G401 (cell line): ENCODE data around the gene BCL2L15. TPM values are rescaled to one million over a fixed set of nuclear protein-coding genes. Genes with fewer than 3 reads are reported as not detected.
A peak's percentile ranks its signal among the peaks of the same experiment; 100 is the strongest.

Experiments
- DNase-seq: peaks from one replicate; pipeline ENCODE4 v3.0.0-alpha.2; 2015; ENCODE audit warnings: low spot score
- in situ Hi-C: cut with HindIII; loops from 2 replicates; pipeline ENCODE4 v1.10.0; 2016; ENCODE audit warnings: low sequenced_read_pairs, mixed read lengths
- total RNA-seq: library from RNA; depleted of rRNA; stranded (reverse); fragments of >200 nt; shearing (Covaris generic); gene quantifications from 2 replicates; pipeline ENCODE4 v1.2.3, GENCODE V29; 2014; rRNA removed

BCL2L15 gene
- 0.64 TPM in 1 of 2 replicates, not detected in the other for total RNA-seq

DNA sequence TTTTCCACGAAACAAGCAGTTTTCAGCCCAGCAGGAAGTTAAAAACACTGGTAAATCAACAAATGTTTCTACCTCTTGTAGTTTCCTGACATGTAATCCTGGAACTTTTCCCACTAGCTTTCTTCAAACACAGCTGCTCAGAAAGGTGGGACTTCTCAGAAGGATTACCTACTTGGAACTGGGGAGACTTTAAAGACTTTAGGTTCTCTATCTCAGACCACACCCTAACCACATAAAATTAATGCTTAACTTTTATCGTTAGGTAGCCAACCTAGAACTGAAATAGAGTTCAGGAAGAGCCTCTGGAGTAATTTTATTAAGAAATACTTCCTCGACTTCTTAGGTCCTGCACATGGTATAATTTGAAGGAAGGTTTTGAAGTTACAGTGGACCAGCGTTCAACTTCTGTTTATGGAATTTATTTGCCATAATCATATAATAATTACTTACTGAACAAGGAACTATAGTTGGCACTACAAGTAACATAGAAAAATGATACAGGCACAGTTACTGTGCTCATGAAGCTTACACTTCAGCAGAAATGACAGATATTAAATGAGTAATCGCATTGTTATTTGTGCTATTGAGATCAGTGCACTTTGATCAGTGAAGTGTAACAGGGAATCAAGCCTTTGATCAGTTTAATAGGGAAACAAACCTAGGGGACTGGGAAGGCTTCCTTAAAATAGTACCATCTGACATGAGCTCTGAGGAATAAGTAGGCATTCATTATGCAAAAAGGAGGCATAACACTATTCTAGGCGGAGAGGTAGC lies at the start of gene BCL2L15:
BCL2L15 (minus strand) TSS at position 180 of the 774 bp plus-strand sequence. CDS start 206 bp downstream, outside the sequence.
- in situ Hi-C loops: no loop called here
- DNase-seq: no peak

DNA sequence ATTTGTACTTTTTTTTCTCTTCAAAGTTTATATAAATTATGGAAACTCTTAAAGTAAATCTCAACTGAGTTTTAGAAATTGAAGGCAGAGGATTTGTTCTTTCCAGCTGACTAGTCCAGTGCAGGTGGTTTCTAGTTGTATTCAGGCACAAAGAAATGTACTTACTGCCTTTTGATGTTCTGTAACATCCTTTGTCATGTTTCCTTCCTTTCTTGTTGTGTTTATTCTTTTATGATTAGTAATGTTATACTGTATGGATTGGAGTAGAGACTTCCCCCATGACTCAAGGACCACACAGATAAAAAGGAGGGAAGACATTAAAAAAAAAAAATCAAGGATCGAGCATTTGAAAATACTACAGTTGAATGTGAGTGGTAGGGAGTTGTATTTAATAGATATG lies 49.8 kb upstream of the BCL2L15 start:
- in situ Hi-C loops: no loop called here
- no peak for DNase-seq

DNA sequence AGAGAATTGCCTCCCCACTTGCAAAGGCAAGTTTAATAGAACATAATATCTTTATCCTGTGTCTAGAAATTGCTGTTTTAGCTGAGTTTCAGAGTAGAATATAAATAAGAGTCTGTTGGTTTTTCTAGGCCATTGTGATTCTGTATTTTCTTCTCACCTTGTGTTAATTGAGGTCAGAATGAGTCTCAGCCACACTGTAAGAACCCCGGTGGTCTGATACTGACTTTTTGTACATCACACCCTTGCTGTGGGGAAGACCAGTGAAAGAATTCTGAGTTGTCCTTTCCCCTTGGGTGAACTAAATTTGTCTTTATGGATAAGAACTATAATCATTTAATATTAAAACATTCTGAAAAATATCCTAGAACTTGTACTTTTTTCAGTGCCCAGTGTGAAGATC lies 48.6 kb upstream of the BCL2L15 start:
- DNase-seq: no peak
- in situ Hi-C loops: no loop called here

DNA sequence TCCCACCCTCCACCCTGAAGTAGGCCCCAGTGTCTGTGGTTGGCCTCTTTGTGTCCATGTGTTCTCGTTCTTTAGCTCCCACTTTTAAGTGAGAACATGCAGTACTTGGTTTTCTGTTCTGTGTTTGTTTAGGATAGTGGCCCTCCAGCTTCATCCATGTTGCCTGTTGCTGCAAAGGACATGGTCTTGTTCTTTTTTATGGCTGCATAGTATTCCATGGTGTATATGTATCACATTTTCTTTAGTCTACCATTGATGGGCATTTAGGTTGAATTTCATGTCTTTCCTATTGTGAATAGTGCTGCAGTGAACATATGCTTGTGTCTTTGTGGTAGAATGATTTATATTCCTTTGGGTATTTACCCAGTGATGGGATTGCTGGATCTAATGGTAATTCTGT lies 47.8 kb upstream of the BCL2L15 start:
- in situ Hi-C loops: no loop called here
- DNase-seq: no peak

DNA sequence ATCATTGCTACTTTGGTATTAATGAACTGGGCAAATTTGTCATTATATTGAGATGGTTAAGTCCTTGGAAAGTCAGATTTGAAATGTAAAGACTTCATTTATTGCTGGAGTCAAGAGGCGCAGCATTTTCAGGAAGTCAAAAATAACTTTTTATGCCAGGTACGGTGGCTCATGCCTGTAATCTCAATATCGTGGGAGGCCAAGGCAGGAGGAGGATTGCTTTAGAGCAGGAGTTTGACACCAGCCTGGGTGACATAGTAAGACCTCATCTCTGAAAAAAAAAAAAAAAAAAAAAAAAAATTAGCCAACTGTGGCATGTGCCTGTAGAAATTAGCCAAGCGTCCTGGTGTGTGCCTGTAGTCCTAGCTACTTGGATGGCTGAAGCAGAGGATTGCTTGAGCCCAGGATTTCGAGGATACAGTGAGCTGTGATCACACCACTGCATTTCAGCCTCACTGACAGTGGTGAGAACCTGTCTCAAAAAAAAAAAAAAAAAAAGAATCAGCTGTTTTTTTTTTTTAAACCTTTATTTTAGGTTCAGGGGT lies 47.2 kb upstream of the BCL2L15 start:
- in situ Hi-C loops: no loop called here
- DNase-seq: no peak

DNA sequence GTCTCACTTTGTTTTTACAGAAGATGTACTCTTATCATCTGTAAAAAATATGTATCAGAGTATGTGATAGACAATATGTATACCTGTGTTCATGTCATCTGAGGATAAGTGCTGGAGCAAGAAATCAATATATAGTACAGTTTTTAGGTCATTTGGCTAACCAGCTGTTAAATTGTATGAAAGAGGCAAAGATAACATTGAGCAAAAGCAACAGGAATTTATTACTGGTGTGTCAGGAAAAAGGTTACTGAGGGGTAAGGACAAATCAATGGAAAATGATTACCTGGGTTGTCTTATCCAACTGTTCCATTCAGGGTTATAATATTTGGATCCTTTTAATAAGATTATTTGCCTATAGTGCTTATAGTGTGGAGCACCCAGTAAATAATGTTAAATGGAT lies 46.6 kb upstream of the BCL2L15 start:
- DNase-seq: no peak
- in situ Hi-C loops: no loop called here

DNA sequence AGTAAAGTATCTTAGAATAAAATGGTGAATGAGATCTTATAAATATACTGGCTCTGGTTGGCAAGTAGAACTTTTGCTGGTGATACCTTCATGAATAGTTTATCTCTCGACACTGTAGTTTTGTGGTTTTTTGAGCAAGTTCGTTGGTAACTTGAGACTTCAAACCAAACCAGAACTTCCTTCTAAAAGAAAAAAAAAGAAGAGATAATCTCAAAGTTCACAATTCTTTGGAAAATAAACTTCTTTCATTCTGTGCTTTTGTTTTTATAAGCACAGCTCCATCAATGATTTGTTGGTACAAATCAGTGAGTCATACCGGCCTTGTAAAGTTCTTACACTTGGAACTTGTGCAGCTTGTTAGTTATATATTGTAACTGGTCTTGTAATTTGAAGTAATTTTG lies 44.1 kb upstream of the BCL2L15 start:
- in situ Hi-C loops: no loop called here
- no peak for DNase-seq

DNA sequence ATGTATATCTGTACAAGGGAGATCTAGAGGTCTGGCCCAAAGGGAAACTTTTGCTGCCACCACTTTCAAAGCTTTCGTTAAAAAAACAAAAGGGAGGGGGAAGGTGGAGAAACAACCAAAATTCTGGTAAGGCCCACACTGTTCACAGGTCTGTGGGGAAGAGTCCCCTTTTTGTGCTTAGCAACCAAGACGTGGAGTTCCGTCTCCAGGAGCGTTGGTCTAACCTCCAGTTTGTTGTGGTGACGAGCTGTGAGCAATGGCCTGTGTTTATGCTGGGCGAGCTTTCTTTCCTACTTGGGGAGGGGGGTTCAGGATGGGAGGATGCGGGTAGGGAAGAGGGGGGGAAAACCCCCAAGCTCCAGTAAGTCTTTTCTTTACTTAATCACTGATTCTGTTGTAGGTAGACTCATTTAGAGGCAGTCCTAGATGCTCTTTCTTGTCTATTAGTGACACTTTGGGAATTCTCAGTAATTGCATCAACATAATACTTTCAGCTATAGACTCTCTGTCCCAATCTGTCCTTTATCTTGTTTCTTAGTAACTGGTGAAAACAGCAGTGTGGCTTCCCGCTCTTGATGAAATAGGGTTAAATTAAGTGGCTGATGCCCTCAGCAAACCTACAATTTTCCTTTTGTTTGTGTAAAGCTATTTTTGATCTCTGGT lies 43.2 kb upstream of the BCL2L15 start:
- no peak for DNase-seq
- in situ Hi-C loops: no loop called here

DNA sequence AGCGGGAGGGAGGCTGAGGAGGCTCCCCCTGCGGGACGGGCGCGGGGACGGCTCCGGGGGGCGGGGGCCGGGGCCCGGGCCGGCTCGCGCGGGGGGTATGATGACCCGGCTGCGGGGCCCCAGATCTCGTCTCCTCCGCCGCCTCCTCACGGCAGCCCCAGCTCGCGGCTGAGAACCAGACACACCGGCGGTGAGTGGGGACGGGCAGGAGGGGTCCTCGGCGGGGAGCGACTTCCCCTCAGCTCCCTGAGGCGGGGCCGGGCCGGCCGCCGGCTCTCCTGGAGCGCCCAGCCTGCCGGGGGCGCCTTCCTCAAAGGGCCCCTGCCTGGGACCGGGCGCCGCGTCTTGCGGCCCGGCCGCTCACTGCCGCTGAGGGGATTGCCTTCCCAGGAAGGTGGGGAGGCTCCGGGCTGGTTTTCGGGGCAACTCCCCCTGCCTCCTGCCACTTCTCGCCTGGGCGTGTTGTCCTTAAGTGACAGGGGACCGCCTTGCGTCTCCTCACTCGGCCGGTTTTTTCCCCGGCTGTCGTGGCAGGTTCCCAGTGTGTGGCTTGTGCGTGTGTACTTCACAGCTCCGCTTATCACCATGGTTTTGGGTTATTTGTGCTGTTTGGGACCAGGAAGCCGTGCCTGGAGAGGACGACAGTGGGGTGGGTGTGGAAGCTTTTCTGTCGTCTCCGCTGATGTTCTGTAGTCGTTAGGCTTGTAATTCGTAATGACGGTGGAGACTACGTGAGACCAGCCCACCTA lies 42.5 kb upstream of the BCL2L15 start:
- in situ Hi-C loops: no loop called here
- peak; percentile 61 for DNase-seq

DNA sequence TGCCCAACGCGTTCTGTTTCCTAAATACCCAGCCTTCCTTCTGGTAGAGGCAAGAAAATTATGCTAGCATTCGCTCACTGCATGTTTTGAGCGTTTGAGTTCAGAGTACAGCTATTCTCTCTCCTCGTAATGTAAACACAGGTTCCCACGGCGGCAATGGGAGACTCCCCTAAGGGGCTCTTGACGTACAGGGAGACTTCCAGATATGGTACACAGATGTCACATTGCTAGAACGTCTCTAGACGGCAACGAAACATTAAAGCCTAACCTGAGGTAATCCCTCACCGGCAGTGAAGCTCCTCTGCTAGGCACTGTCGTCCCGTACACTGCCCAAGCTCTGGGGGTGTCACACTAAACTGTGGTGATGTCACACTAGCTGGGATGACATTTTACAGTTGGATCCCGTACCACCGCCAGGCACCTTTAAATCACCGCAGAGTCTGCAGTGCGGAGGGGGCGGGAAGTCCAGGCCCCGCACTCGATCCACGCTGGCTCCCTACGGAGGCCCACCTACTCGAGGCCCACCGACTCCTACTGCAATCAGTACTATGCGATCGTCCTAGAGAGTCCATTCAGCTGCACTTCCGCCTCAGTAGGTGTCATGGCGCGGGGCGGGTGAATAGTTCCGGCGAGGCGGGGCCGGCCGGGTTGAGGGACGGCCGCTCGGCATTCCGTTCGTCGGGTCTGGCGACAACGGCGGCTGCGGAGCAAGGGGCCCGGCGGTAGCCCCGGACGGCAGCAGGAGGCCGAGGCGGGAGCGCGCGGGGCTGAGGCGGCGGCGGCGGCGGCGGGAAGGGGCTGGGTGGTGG lies 41.8 kb upstream of the BCL2L15 start, which contains the start of gene HIPK1:
HIPK1 (plus strand) TSS at position 384 of the 809 bp plus-strand sequence.
- in situ Hi-C loops: no loop called here
- DNase-seq: peak; percentile 94

DNA sequence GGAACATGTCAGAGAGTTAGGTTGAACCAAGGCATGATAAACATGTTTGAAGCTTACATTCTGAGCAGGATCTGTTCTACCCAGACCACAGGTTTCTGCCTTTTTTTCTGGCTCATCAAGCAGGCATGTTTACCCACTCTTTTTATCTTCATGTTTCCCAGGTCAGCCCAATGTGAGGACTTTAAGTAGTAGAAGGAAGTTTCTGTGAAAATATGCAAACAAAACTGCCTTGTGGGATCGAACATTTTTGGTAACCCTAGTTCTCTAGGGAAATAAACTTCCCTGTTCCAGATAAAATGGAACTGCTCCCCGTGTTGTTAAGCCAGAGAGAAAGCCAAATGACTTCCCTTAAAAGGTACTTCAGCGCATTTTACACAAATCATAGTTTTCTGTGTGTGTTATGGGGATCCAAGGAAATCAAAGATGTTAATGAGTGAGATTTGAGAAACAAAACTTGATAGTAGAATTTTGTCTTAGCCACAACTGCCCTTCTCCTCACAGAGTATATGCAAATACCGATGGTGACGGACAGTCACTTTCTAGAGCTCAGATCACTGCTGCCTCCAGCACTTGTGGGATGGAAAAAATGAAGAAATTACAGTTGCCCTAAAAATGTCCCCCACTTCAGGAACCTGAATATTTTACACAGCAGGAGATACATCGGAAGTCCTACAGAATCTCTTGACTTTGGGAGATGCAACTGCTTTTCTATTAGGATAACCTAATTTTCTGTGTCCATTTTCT lies 41.0 kb upstream of the BCL2L15 start:
- peak; percentile 62 for DNase-seq
- in situ Hi-C loops: no loop called here

DNA sequence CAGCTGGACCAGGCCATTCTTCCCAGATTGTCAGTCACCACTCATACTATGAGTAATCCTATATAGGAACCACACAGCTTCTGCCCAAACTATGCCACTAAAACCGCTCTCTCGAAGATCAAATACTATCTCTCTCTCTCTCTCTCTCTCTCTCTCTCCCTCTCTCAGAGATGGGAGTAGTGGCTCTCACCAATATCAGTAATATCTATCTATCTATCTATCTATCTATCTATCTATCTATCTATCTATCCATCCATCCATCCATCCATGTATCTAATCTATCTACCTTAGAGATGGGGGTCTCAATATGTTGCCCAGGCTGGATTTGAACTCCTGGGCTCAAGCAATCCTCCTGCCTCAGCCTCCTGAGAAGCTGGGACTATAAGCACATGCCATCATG lies 37.1 kb upstream of the BCL2L15 start:
- DNase-seq: no peak
- in situ Hi-C loops: no loop called here

DNA sequence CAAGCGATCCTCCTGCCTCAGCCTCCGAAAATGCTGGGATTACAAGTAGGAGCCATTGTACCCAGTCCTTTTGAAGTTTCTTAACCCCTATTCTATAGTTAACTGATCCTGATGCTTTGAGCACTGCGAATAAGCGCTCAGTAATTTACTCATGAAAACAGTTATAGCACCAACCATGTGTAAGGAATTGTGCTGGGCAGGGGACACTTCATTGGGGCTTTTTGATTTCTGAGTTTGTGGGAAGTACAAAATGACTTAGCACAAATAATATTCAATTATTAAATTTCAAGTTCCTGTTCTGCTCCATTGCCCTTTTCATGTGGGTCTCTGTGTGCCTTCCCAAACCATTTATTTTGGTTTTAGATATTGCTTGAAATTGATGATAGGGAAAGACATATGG lies 35.6 kb upstream of the BCL2L15 start:
- DNase-seq: no peak
- in situ Hi-C loops: no loop called here

DNA sequence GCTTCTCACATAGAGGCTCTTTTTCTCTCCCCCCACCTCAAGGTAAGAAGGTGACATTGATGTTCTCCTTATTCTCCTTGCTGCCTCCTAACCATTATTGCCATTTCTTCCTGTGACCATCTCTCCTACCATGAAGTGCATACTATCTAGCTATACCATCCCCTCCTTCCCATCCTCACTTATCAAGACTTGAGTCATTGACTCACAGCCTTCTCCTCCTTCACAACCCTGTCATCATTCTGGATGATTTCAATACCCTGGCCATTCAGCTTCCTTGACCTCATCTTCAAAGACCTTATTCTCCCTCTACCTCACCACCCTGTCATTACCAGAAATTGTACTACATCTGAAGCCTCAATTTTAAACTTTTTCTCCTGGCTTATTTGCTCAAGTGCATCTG lies 30.9 kb upstream of the BCL2L15 start:
- in situ Hi-C loops: no loop called here
- DNase-seq: no peak

DNA sequence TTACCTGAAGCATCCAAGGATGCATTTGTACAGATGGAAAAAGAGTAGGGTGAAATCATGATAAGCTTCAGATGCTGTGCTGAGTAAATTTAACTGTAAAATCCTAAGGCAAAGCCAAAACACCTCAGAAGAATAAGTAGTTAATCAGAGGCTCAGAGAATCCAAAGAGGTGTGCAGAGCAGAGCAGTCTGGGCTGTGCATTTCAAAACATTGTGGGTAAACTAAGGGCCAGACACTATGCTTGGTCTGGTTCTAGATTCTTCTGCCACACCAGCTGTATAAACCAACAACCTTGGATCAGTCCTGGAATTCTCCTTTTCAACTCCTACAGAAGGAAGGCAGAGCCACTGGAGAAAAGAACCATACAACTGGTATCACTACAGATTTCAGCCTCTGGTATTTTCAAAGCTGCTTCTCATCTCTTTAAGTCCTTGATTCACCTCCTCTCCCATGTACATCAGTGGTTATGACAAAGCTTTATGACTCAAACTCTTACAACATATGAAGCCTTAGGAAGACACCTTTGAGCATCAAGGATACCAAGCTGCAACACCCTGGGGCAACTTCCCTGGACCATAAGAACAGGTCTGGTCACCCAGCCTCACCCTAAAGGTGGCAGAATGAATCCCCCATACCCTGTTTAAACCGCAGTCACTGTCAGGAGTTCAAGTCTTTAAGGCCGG lies 30.2 kb upstream of the BCL2L15 start:
- in situ Hi-C loops: no loop called here
- DNase-seq: no peak

DNA sequence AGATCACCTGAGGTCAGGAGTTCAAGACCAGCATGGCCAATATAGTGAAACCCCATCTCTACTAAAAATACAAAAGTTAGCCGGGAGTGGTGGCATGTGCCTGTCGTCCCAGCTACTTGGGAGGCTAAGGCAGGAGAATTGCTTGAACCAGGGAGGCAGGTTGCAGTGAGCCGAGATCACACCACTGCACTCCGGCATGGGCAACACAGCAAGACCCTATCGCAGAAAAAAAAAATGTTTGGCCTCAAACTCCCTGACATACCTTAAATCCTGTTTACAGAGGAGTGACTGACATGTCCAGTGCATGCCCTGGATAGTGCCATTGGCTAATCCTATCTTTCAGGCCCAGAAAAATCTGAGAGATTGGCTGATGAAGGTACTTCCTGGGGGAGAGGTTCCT lies 29.6 kb upstream of the BCL2L15 start:
- in situ Hi-C loops: no loop called here
- DNase-seq: no peak

DNA sequence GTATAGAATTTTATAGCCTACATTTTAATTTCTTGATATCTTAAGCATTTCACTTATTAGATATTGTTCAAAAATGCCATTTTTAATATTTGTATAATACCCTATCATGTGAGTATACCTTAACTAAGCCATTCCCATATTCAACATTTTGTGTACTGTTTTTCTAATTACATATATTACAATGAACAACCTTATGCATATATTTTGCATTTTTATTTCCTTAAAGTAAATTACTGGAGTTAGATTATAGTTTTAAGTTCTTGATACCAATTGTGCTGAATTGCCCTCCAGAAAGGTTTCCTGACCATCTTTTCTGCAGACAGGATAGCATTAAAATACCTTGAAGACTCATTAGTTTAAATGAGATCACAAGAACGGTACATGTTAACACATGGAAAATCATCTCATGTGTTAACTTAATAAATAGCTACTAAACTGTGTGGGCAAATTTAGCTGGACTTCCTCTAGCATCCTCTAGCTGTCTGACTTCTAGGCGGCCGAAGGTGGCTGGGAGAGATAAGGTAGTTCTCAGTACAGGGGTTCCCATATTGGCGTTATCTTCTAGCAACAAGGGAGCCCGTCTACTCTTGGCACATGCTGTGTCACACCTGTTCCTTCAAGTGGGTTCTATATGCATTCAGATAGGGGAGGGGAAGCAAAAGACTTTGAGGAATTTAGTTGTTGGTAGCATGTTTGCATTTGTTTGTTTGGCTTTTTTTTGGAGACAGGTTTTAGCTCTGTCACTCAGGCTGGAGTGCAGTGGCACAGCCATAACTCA lies 26.7 kb upstream of the BCL2L15 start:
- peak; percentile 59 for DNase-seq
- in situ Hi-C loops: no loop called here
